HL-60 (cell line): ENCODE measurements around the gene EFR3B.

Experiments
- CTCF ChIP-seq: IDR thresholded peaks from one replicate; pipeline ENCODE4 v1.5.1; 2011; ENCODE audit warnings: low read length, control low read depth, inconsistent platforms; ENCODE audit not compliant: insufficient read depth
- POLR2AphosphoS5 ChIP-seq: IDR thresholded peaks from 2 replicates; pipeline ENCODE4 v1.6.1; 2012; ENCODE audit warnings: low read depth

GRCh38 chr2:25039126-25039525 lies 2.8 kb upstream of the EFR3B start:
- no peak for TF ChIP-seq CTCF
- no peak for TF ChIP-seq POLR2AphosphoS5
